Activated CD4-positive, alpha-beta T cell treated with anti-CD3 and anti-CD28 coated beads, Interleukin-2, amount 10 ng/mL, durations not matched to agents 24 days and 14 days (primary cell): ENCODE results near the gene CFAP77. TPM values are rescaled to one million over a fixed set of nuclear protein-coding genes. Genes with fewer than 3 reads are reported as not detected.

Source experiments
- DNase-seq: peaks from one replicate; pipeline ENCODE4 v3.0.0; 2022
- H3K27ac Mint-ChIP-seq: one replicate; pipeline ENCODE4 v1.8.0; 2022; ENCODE audit warnings: mild to moderate bottlenecking, mixed read lengths
- H3K27me3 Mint-ChIP-seq: one replicate; pipeline ENCODE4 v1.8.0; 2022; ENCODE audit warnings: mixed read lengths
- H3K36me3 Mint-ChIP-seq: one replicate; pipeline ENCODE4 v1.8.0; 2022; ENCODE audit warnings: low read depth, mild to moderate bottlenecking, mixed read lengths
- H3K4me1 Mint-ChIP-seq: one replicate; pipeline ENCODE4 v1.8.0; 2021; ENCODE audit warnings: mixed read lengths
- H3K4me3 Mint-ChIP-seq: one replicate; pipeline ENCODE4 v1.8.0; 2022; ENCODE audit warnings: mild to moderate bottlenecking, moderate library complexity, mixed read lengths
- H3K9me3 Mint-ChIP-seq: one replicate; pipeline ENCODE4 v1.8.0; 2021; ENCODE audit warnings: mixed read lengths
- intact Hi-C: fragments of 100-400 bp; cut with micrococcal nuclease; formaldehyde crosslinking; loops from one replicate; pipeline ENCODE4 v1.15.1; 2023
- total RNA-seq: library from RNA; stranded (reverse); gene quantifications from 2 replicates; pipeline ENCODE4 v1.2.3, GENCODE V29; 2022

CFAP77 gene
- total RNA-seq, 1 donor from 2014 or later: not detected

- DNase-seq: no peak
- no peaks in the 10 kb centered on the region for H3K4me1 Mint-ChIP-seq
- no peak overlapping the region for H3K4me3 Mint-ChIP-seq
- no peaks in the 10 kb centered on the region for H3K36me3 Mint-ChIP-seq
- no peaks in the 10 kb centered on the region for H3K9me3 Mint-ChIP-seq
- intact Hi-C loops: no loop called here
- H3K27me3 Mint-ChIP-seq: peaks cover 8% of the 10 kb centered on the region
- H3K27ac Mint-ChIP-seq: no peak overlapping the region
Observed at GRCh38 chr9:132514011-132514744, 104.2 kb downstream of the CFAP77 start.

GRCh38 chr9:132514821-132515220 is 104.8 kb downstream of the CFAP77 start:
- intact Hi-C loops: no loop called here
- Mint-ChIP-seq H3K4me3 (no peak overlapping the region), H3K27me3 (peaks cover 8% of the 10 kb centered on the region), H3K4me1 (no peaks in the 10 kb centered on the region), H3K36me3 (no peaks in the 10 kb centered on the region), H3K27ac (no peak overlapping the region), H3K9me3 (no peaks in the 10 kb centered on the region)
- DNase-seq: no peak

- peaks cover 8% of the 10 kb centered on the region for H3K27me3 Mint-ChIP-seq
- no peak overlapping the region for H3K4me3 Mint-ChIP-seq
- no peak overlapping the region for H3K27ac Mint-ChIP-seq
- DNase-seq: no peak
- H3K9me3 Mint-ChIP-seq: no peaks in the 10 kb centered on the region
- intact Hi-C loops: no loop called here
- no peaks in the 10 kb centered on the region for H3K36me3 Mint-ChIP-seq
- H3K4me1 Mint-ChIP-seq: no peaks in the 10 kb centered on the region
Observed at GRCh38 chr9:132516301-132516700, 106.3 kb downstream of the CFAP77 start.

- H3K4me1 Mint-ChIP-seq: no peaks in the 10 kb centered on the region
- no peak for DNase-seq
- intact Hi-C loops: no loop called here
- H3K27me3 Mint-ChIP-seq: peaks cover 8% of the 10 kb centered on the region
- H3K36me3 Mint-ChIP-seq: no peaks in the 10 kb centered on the region
- H3K9me3 Mint-ChIP-seq: no peaks in the 10 kb centered on the region
- H3K4me3 Mint-ChIP-seq: no peak overlapping the region
- no peak overlapping the region for H3K27ac Mint-ChIP-seq
Observed at GRCh38 chr9:132516911-132517310, 106.9 kb downstream of the CFAP77 start.

- no peak overlapping the region for H3K27ac Mint-ChIP-seq
- no peaks in the 10 kb centered on the region for H3K36me3 Mint-ChIP-seq
- H3K9me3 Mint-ChIP-seq: no peaks in the 10 kb centered on the region
- H3K4me1 Mint-ChIP-seq: no peaks in the 10 kb centered on the region
- no peak for DNase-seq
- intact Hi-C loops: no loop called here
- H3K27me3 Mint-ChIP-seq: peaks cover 8% of the 10 kb centered on the region
- no peak overlapping the region for H3K4me3 Mint-ChIP-seq
Observed at GRCh38 chr9:132517815-132518550, 108.0 kb downstream of the CFAP77 start.

GRCh38 chr9:132518626-132519025 is 108.6 kb downstream of the CFAP77 start:
- Mint-ChIP-seq H3K4me3 (no peak overlapping the region), H3K27ac (no peak overlapping the region)
- intact Hi-C loops: no loop called here

GRCh38 chr9:132519033-132519432 is 109.0 kb downstream of the CFAP77 start:
- Mint-ChIP-seq H3K4me3 (no peak overlapping the region), H3K9me3 (no peaks in the 10 kb centered on the region), H3K36me3 (no peaks in the 10 kb centered on the region), H3K27me3 (peaks cover 4% of the 10 kb centered on the region), H3K4me1 (no peaks in the 10 kb centered on the region), H3K27ac (no peak overlapping the region)
- no peak for DNase-seq
- intact Hi-C loops: no loop called here

More at GRCh38 chr9:132518626-132519025, 108.6 kb downstream of the CFAP77 start:
- Mint-ChIP-seq H3K9me3 (no peaks in the 10 kb centered on the region), H3K36me3 (no peaks in the 10 kb centered on the region), H3K27me3 (peaks cover 4% of the 10 kb centered on the region), H3K4me1 (no peaks in the 10 kb centered on the region)
- no peak for DNase-seq

GRCh38 chr9:132520612-132521011 is 110.6 kb downstream of the CFAP77 start:
- Mint-ChIP-seq H3K4me3 (no peak overlapping the region), H3K9me3 (no peaks in the 10 kb centered on the region), H3K27me3 (peaks cover 2% of the 10 kb centered on the region), H3K27ac (no peak overlapping the region), H3K36me3 (no peaks in the 10 kb centered on the region), H3K4me1 (no peaks in the 10 kb centered on the region)
- no peak for DNase-seq
- intact Hi-C loops: no loop called here

GRCh38 chr9:132525308-132526023 is 115.5 kb downstream of the CFAP77 start:
- Mint-ChIP-seq H3K9me3 (no peaks in the 10 kb centered on the region), H3K4me1 (no peaks in the 10 kb centered on the region), H3K4me3 (no peak overlapping the region), H3K36me3 (no peaks in the 10 kb centered on the region), H3K27me3 (no peaks in the 10 kb centered on the region), H3K27ac (no peak overlapping the region)
- intact Hi-C loops: no loop called here
- no peak for DNase-seq

- intact Hi-C loops: no loop called here
- H3K27ac Mint-ChIP-seq: no peak overlapping the region
- H3K27me3 Mint-ChIP-seq: peaks cover 14% of the 10 kb centered on the region
- no peaks in the 10 kb centered on the region for H3K36me3 Mint-ChIP-seq
- H3K4me3 Mint-ChIP-seq: no peak overlapping the region
- no peaks in the 10 kb centered on the region for H3K9me3 Mint-ChIP-seq
- DNase-seq: no peak
- H3K4me1 Mint-ChIP-seq: no peaks in the 10 kb centered on the region
Observed at GRCh38 chr9:132531195-132531594, 121.2 kb downstream of the CFAP77 start.

- intact Hi-C loops: no loop called here
- no peak for DNase-seq
- no peaks in the 10 kb centered on the region for H3K9me3 Mint-ChIP-seq
- no peaks in the 10 kb centered on the region for H3K4me1 Mint-ChIP-seq
- no peaks in the 10 kb centered on the region for H3K36me3 Mint-ChIP-seq
- no peak overlapping the region for H3K27ac Mint-ChIP-seq
- H3K4me3 Mint-ChIP-seq: no peak overlapping the region
- H3K27me3 Mint-ChIP-seq: peaks cover 14% of the 10 kb centered on the region
Observed at GRCh38 chr9:132531710-132532570, 121.9 kb downstream of the CFAP77 start.

- Mint-ChIP-seq H3K27me3 (peaks cover 14% of the 10 kb centered on the region), H3K4me3 (no peak overlapping the region), H3K9me3 (no peaks in the 10 kb centered on the region), H3K36me3 (no peaks in the 10 kb centered on the region), H3K4me1 (no peaks in the 10 kb centered on the region), H3K27ac (no peak overlapping the region)
- intact Hi-C loops: no loop called here
- DNase-seq: no peak
Observed at GRCh38 chr9:132534832-132535231, 124.8 kb downstream of the CFAP77 start.

GRCh38 chr9:132536124-132536523 is 126.1 kb downstream of the CFAP77 start:
- Mint-ChIP-seq H3K27me3 (peaks cover 8% of the 10 kb centered on the region), H3K4me1 (no peaks in the 10 kb centered on the region), H3K9me3 (no peaks in the 10 kb centered on the region), H3K4me3 (no peak overlapping the region), H3K27ac (no peak overlapping the region), H3K36me3 (no peaks in the 10 kb centered on the region)
- no peak for DNase-seq
- intact Hi-C loops: no loop called here
